HG02623 (cell line): ENCODE results near the gene DIAPH1.

Experiments used
- ATAC-seq: cut with Tn5 transposase; IDR thresholded peaks from one replicate; pipeline ENCODE4 v1.9.1; 2021; ENCODE audit warnings: moderate library complexity; ENCODE audit not compliant: unreplicated experiment

The DIAPH1 gene

DNA sequence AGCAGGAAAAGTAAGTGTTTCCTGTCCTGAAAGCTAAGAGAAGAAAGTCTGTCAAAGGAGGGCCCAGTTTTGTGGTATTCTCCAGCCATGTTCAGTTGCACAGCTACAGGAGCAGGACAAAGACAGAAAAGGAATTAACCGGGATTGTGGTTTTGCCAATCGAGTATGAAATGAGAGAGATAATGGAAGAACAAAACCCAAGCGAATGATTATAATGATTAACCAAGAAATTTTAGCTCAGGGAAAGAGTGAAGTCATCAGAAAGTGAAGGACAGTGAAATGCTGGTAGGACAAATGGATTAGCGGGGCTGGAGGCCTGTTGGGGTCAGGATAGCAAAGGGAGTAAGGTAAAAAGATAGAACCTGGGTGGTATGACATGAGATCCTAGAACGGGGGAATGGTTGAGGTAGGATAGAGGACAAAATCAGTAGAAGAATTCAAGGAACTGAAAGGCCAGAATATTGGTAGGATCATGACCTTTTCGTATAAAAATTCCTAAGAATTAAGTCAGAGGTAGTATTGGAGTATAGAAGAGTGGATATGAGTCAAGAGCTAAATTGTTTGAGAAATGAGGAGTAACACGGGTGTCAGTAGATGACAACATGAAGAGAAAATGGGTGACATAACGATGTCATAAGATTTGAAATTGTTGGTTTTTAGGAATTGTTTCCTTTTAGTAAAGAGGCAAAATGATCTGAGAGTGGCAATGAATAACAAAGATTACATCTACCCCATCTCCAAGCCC lies 52.8 kb downstream of the DIAPH1 start:
- ATAC-seq, result no peak

DNA sequence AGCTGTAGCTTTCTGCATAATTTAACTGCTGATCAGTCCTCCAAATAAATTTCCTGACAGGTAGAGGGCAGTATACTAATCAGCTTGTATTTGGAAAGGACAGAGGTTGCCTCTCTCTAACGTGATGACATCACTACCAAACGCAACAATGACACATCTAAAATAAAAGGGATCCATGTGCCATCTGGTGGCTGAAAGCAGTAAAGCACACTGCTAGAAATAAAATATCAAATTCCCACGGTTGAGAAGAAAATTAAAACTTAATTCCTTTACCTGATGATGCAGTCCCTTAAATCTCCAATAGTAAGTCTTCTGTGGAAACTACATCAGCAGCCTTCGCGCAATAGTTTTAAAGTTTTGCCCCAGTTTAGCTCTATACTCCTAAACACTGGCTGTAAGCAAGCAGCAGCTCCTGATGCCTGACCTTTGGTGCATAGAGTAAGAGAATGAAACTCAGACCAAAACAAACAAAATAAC lies 54.5 kb downstream of the DIAPH1 start:
- peak; percentile 95 for ATAC-seq

- ATAC-seq, result no peak
Measured at GRCh38 chr5:141560725-141561483, 57.9 kb downstream of the DIAPH1 start.

DNA sequence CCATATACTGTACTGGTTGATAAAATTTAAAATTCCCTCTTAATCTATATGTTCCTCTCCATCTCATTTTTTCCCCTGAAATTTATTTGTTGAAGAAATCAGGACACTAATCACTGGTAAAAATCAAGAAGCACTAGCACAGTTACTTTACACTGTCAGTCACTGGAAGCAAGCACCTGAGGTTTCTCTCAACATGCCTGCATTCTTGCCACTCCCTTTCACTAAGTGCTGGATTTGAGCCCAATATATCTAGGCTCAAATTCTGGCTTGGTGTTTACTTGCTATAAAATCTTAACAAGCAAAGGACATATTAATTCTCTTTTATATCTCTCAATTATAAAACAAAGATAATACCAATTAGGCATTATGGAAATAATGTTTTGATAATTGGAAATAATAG lies 58.6 kb downstream of the DIAPH1 start:
- ATAC-seq, result no peak

DNA sequence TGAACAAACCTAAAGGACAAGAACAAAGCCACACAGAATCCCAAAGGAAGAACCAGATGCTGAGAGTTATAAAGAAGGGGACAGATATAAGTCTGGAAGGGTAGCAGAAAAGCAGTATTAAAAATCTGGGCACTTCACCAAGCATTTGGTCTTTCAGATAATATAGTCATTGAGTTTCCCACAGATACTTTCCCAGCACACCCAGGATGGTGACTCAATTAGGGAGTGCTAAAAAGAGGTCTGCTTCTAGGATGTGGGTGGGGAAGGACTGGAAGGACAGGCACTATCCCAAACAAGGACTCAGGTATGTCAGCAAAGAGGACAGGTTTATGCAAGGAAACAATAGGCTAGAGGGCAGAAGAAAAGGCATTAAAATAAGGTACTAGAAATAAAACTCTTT lies 59.3 kb downstream of the DIAPH1 start:
- no peak for ATAC-seq

- ATAC-seq, result peak; percentile 17
Measured at GRCh38 chr5:141558150-141558549, 60.6 kb downstream of the DIAPH1 start.

GRCh38 chr5:141557681-141558136 lies 61.1 kb downstream of the DIAPH1 start:
- peak; percentile 76 for ATAC-seq

DNA sequence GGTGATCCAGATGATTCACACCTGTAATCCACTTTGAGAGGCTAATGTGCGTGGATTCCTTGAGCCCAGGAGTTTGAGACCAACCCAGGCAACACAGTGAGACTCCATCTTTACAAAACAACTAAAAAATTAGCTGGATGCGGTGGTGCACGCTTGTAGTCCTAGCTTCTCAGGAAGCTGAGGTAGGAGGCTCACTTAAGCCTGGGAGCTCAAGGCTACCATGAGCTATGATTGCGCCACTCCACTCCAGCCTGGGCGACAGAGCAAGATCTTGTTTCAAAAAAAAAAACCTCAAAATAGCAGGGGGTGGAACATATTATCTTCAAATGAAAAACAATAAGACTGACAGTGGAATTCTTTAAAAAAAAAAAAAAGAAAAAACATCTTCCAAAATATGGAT lies 70.9 kb downstream of the DIAPH1 start:
- ATAC-seq, result no peak

GRCh38 chr5:141547488-141547887 lies 71.3 kb downstream of the DIAPH1 start:
- ATAC-seq, result no peak

GRCh38 chr5:141543053-141543452 lies 75.7 kb downstream of the DIAPH1 start:
- ATAC-seq, result no peak

DNA sequence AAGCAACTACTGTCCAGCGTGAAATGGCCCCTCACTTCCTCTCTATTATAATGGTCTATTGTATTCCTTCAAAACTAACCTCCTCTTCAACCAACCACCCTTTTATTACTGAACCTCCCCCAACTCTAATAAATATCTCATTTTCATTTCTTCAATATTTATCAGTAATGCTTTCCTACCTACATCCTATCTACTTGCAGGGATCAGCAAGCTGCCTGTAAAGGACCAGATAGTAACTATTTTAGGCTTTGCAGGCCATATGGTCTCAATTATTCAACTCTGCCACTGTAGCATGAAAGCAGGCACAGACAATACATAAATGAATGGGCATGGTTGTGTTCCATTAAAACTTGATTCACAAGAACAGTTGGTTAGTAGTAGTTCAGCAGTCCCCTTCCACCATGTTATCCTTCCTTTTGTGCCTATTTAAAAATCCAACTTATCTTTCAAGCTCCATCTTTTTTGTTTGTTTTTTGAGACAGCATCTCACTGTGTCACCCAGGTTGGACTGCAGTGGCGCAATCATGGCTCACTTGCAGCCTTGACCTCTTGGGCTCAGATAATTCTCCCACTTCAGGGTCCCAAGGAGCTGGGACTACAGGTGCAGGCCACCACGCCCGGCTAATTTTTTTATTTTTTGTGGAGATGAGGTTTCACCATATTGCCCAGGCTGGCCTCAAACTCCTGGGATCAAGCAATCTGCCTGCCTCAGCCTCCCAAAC lies 84.1 kb downstream of the DIAPH1 start:
- no peak for ATAC-seq

DNA sequence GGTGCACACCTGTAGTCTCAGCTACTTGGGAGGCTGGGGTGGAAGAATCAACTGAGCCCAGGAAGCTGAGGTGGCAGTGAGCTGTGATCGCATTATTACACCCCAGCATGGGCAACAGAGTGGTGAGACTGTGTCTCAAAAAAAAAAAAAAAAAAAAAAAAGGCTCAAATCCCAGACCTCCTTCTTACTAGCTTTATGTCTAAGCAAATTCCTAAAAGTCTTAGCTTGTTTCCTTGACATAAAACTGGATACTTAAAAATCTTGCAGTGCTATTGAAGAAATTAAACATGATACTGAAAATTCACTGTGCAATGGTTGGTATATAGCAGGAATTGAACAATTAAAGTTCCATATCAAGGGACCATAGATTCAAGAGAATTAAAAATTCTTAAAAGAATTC lies 84.9 kb downstream of the DIAPH1 start:
- no peak for ATAC-seq

DNA sequence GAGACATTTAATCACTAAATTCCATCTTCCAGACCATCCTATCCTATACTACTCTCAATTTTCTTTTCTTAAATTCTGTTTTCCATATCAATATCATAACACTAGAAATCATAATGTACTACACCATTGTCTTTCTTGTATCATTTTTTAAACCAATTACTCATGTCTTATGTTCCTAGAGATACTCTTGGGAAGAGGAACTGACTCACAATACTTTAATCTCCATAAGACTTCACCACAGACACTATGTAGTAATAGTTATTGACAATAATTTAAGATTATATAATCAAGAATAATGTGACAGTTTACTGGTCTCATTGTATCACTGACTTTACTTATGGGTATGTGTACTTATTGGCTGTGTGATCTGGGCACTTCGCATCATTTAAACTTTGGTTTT lies 86.1 kb downstream of the DIAPH1 start:
- ATAC-seq, result no peak

DNA sequence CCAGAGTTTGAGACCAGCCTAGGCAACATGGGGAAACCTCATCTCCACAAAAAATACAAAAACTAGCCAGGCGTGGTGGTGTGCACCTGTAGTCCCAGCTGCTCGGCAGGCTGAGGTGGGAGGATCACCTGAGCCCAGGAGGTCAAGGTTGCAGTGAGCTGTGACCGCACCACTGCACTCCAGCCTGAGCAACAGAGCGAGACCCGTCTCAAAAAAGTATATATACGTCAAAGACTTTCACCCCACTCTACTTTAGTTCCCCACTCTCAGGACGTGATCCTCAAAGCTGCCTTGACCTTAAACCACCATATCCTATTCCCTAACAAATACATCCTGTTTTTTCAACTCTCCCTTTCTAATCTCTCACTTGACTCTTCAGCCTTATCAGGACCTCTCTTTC lies 88.9 kb downstream of the DIAPH1 start:
- no peak for ATAC-seq

DNA sequence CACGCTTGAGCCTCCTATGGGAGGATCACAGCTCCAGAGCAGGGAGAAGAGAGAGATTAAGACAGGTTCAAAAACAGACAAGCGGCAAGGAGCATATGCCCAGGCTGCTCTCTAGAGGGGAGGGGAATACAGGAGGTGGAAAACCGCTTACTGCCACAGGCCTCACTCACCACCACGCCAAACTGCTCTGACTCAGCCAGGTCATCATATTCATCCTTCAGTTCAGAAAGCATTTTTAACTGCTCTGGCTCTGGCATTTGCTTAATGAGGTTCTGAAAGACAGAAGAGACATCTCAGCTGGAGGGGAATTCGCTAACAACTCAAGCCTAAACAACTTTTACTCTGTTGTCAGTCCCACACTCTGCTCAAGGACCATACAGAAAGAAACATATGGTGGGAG lies 89.8 kb downstream of the DIAPH1 start:
- peak; percentile 49 for ATAC-seq

- no peak for ATAC-seq
Measured at GRCh38 chr5:141528291-141528984, 90.4 kb downstream of the DIAPH1 start.

DNA sequence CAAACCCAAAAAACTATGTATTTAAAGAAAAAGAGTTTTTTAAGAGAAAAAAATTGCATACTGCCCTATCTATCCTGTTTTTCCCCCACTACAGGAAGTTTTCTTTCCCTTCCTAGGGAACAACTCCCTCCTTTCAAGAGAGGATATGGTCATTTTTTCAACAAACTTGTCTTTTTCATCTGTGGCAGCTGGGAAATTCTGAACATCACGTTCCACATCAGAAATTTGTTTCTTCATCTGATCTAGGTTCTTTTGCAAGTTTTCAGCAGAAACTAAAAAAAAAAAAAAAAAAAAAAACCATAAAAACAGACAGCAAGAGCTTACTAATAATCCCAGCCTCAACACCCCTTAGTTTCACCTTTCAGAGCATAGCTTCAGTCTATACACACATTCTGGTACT lies 91.4 kb downstream of the DIAPH1 start:
- no peak for ATAC-seq

DNA sequence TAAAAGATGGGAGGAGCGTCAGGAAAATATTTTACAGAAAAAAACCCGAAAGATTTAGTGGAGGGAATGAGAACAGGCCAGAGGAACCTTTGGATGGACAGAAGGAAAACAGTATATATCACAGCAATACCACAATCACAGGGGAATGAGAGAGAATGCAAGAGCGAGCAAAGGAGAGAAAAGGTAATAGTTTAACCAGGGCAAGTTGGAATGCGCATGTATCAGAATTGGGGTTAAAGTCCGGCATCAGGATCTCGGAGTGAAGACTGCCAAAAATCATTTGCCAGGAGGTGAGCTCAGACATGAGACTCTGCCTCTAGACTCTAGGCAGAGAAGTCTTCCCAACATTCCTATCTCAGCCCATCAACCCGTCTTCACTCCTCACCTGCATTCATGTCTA lies 93.1 kb downstream of the DIAPH1 start:
- no peak for ATAC-seq

GRCh38 chr5:141524604-141525597 lies 93.9 kb downstream of the DIAPH1 start:
- peak; percentile 59 for ATAC-seq

- ATAC-seq, result no peak
Measured at GRCh38 chr5:141523991-141524390, 94.8 kb downstream of the DIAPH1 start.
